Transverse colon (tissue), 4 donors: ENCODE data around the gene ACP7.

ENCODE experiments used
- CTCF ChIP-seq, 5 experiments: fragments of 200-600 bp in 3 of 5; fragments of 450-650 bp in 2 of 5; sonication (generic) in 3 of 5; IDR thresholded peaks; 1 replicate in 2 of 5; 2 replicates in 3 of 5; pipeline ENCODE4 v1.5.1; 2016 to 2017; ENCODE audit warnings: antibody characterized with exemption in 5 of 5, inconsistent platforms in 3 of 5, mild to moderate bottlenecking in 2 of 5, moderate library complexity in 1 of 5
- POLR2AphosphoS5 ChIP-seq, 3 donors: sonication (generic); formaldehyde crosslinking; IDR thresholded peaks; one replicate each; pipeline ENCODE4 v1.6.1; 2016; ENCODE audit warnings: antibody characterized with exemption in 3 of 3

- TF ChIP-seq POLR2AphosphoS5 (IDR thresholded peaks at IDR 0.05) (no peak), CTCF (IDR thresholded peaks at IDR 0.05) (no peak)
These were observed 22.0 kb downstream of the ACP7 start for GRCh38 chr19:39106194-39106593.
